OCI-LY7 (cell line): Measurements from ENCODE around the gene TJP1.

Experiments
- CTCF ChIP-seq: fragments of 200-600 bp; sonication (generic); conservative IDR thresholded peaks from 2 replicates; pipeline ENCODE4 v1.5.1; 2014; ENCODE audit warnings: mild to moderate bottlenecking, antibody characterized with exemption, low read length, moderate library complexity, mixed read lengths
- EZH2phosphoT487 ChIP-seq: fragments of 200-600 bp; sonication (generic); IDR thresholded peaks from 2 replicates; pipeline ENCODE4 v1.6.1; 2018; ENCODE audit warnings: low read depth, borderline replicate concordance, mild to moderate bottlenecking, mixed run types, antibody characterized with exemption, low read length, moderate library complexity, mixed read lengths

GRCh38 chr15:29686079-29686425 is 136.2 kb downstream of the TJP1 start:
- TF ChIP-seq CTCF (no peak), EZH2phosphoT487 (no peak)
